GM19372 (cell line): ENCODE measurements around the gene DLG2.

Experiments used
- ATAC-seq: cut with Tn5 transposase; IDR thresholded peaks from one replicate; pipeline ENCODE4 v1.9.1; 2021; ENCODE audit warnings: mild to moderate bottlenecking, low read depth, moderate library complexity; ENCODE audit not compliant: unreplicated experiment

The DLG2 gene

GRCh38 chr11:83693306-83693992, 1933.7 kb downstream of the DLG2 start:
- ATAC-seq = no peak

- ATAC-seq = no peak
These were observed 1934.5 kb downstream of the DLG2 start for GRCh38 chr11:83692675-83693074.

- no peak for ATAC-seq
These were observed 1935.6 kb downstream of the DLG2 start for GRCh38 chr11:83691451-83691950.

- no peak for ATAC-seq
These were observed 1937.9 kb downstream of the DLG2 start for GRCh38 chr11:83689144-83689780.

- ATAC-seq = no peak
These were observed 1939.4 kb downstream of the DLG2 start for GRCh38 chr11:83687787-83688186.

- ATAC-seq = no peak
These were observed 1941.4 kb downstream of the DLG2 start for GRCh38 chr11:83685730-83686129.

GRCh38 chr11:83684071-83684470, 1943.1 kb downstream of the DLG2 start:
- ATAC-seq = no peak

- ATAC-seq = peak; percentile 69
These were observed 1944.6 kb downstream of the DLG2 start for GRCh38 chr11:83682611-83682973.

GRCh38 chr11:83681906-83682610, 1945.1 kb downstream of the DLG2 start:
- ATAC-seq = no peak

- peak; percentile 50 for ATAC-seq
These were observed 1945.9 kb downstream of the DLG2 start for GRCh38 chr11:83681031-83681781.

GRCh38 chr11:83680321-83680720, 1946.8 kb downstream of the DLG2 start:
- no peak for ATAC-seq

- no peak for ATAC-seq
These were observed 1948.1 kb downstream of the DLG2 start for GRCh38 chr11:83678831-83679584.

- no peak for ATAC-seq
These were observed 1949.4 kb downstream of the DLG2 start for GRCh38 chr11:83677730-83678129.

- ATAC-seq = no peak
These were observed 1951.0 kb downstream of the DLG2 start for GRCh38 chr11:83676056-83676601.

- no peak for ATAC-seq
These were observed 1952.8 kb downstream of the DLG2 start for GRCh38 chr11:83674102-83674896.

GRCh38 chr11:83671289-83671688, 1955.9 kb downstream of the DLG2 start:
- no peak for ATAC-seq

GRCh38 chr11:83666149-83666548, 1961.0 kb downstream of the DLG2 start:
- ATAC-seq = no peak

GRCh38 chr11:83663988-83664387, 1963.2 kb downstream of the DLG2 start:
- ATAC-seq = no peak

GRCh38 chr11:83663446-83663845, 1963.7 kb downstream of the DLG2 start:
- no peak for ATAC-seq
